PFSK-1 (cell line): Measurements from ENCODE around the gene C19orf81.

ENCODE experiments used
- FOXP2 ChIP-seq: optimal IDR thresholded peaks from 2 replicates; pipeline ENCODE3; 2011; ENCODE audit warnings: borderline replicate concordance, control low read depth, inconsistent platforms; ENCODE audit not compliant: insufficient read depth; ENCODE audit errors: extremely low read length, extremely low read depth
- SIN3A ChIP-seq: IDR thresholded peaks from 2 replicates; pipeline ENCODE4 v1.6.1; 2012; ENCODE audit warnings: mild to moderate bottlenecking, low read length, moderate library complexity, borderline replicate concordance; ENCODE audit not compliant: insufficient read depth
- TAF1 ChIP-seq: IDR thresholded peaks from 2 replicates; pipeline ENCODE4 v1.6.1; 2012; ENCODE audit warnings: low read length, control low read depth, borderline replicate concordance; ENCODE audit not compliant: insufficient read depth
- TF ChIP-seq, protein P1 (sequence below), 2 experiments: IDR thresholded peaks; 2 replicates each; pipeline versions ENCODE4 v1.6.1 to v1.8.0; 2011 to 2012; ENCODE audit warnings: low read depth in 2 of 2, low read length in 2 of 2, control low read depth in 1 of 2, inconsistent platforms in 1 of 2, mild to moderate bottlenecking in 1 of 2, moderate library complexity in 1 of 2; ENCODE audit not compliant: insufficient read depth in 1 of 2

DNA sequence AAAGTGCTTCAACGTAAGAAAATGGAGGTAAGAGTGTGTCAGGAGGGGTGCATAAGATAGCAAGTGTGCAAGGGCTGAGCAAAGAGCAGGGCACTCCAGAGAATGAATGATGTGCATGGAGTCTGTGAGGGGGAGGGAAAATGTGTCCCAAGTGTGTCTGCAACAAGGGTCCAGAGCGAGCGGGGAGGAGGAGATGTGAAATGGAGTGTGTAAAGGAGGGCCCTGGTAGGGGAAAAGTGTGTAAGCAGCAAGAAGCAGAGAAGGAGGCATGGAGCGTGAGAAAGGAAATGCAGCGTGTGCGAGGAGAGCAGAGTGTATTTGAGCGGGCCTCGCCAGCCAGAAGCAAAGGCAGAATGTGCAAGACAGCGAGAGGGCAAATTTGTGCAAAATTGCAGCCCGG, 11.8 kb downstream of the C19orf81 start:
- TF ChIP-seq, protein P1, sequence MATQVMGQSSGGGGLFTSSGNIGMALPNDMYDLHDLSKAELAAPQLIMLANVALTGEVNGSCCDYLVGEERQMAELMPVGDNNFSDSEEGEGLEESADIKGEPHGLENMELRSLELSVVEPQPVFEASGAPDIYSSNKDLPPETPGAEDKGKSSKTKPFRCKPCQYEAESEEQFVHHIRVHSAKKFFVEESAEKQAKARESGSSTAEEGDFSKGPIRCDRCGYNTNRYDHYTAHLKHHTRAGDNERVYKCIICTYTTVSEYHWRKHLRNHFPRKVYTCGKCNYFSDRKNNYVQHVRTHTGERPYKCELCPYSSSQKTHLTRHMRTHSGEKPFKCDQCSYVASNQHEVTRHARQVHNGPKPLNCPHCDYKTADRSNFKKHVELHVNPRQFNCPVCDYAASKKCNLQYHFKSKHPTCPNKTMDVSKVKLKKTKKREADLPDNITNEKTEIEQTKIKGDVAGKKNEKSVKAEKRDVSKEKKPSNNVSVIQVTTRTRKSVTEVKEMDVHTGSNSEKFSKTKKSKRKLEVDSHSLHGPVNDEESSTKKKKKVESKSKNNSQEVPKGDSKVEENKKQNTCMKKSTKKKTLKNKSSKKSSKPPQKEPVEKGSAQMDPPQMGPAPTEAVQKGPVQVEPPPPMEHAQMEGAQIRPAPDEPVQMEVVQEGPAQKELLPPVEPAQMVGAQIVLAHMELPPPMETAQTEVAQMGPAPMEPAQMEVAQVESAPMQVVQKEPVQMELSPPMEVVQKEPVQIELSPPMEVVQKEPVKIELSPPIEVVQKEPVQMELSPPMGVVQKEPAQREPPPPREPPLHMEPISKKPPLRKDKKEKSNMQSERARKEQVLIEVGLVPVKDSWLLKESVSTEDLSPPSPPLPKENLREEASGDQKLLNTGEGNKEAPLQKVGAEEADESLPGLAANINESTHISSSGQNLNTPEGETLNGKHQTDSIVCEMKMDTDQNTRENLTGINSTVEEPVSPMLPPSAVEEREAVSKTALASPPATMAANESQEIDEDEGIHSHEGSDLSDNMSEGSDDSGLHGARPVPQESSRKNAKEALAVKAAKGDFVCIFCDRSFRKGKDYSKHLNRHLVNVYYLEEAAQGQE (IDR thresholded peaks at IDR 0.05; ENCODE audit: insufficient read depth in 1 of 2, low read depth in 2 of 2, low read length in 2 of 2) = no peak
- TF ChIP-seq SIN3A (no peak), FOXP2 (no peak), TAF1 (no peak)
